ENCODE measurements around the gene HSPD1.

DNA sequence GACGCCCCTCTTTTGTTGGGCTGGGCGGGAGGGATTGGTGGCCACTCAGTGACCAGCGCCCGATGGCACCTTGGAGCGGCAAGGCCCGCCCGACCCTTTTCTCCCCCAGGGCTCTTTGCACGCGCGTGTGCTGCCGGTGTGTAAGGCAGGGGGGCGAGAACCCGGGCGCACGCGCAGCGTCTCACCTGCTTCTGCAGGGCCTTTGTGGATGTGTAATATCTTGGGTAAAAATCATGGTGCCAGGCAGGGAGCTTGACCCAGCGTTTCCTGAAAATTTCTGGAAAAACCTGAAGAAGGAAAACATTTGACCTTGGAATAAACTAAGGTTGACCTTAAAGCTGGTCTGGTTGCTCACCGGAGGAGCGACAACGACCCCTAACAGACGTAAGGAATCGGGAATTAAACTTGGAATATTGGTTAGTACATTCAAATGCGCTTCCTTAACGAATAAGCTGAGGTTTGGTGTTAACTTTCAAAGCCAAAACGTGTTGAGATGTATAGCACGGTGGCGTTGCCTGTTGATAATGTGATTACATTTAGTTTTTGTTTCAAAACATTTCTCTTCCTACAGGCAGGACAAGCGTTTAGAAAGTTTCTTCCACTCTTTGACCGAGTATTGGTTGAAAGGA is 977 bp upstream of the HSPD1 start:
- TF ChIP-seq POLR2A (IDR thresholded peaks at IDR 0.05; ENCODE audit: low read length): no peak
- TF ChIP-seq GATA1 (IDR thresholded peaks at IDR 0.05; ENCODE audit: low read depth, low read length): no peak

All from erythroblast (primary cell).